HepG2 (cell line): ENCODE measurements around the gene SLC25A33. TPM values are rescaled to one million over a fixed set of nuclear protein-coding genes. Genes with fewer than 3 reads are reported as not detected.
A peak's percentile ranks its signal among the peaks of the same experiment; 100 is the strongest.

Source experiments
- MATR3 ChIP-seq: sonication (generic); formaldehyde crosslinking; IDR thresholded peaks from 2 replicates; pipeline ENCODE4 v1.4.0; 2020; ENCODE audit warnings: missing genetic modification reagents
- NCOA2 ChIP-seq: sonication (generic); formaldehyde crosslinking; IDR thresholded peaks from 2 replicates; pipeline ENCODE4 v1.8.0; 2022; ENCODE audit warnings: inconsistent platforms
- PRPF4 ChIP-seq: fragments of 200-400 bp; formaldehyde crosslinking; IDR thresholded peaks from 2 replicates; pipeline ENCODE4 v1.6.1; 2016; ENCODE audit warnings: low read length, low read depth; ENCODE audit not compliant: poor library complexity, severe bottlenecking
- ZNF205 ChIP-seq: IDR thresholded peaks from 2 replicates; pipeline ENCODE4 v1.6.1; 2018; ENCODE audit warnings: missing biosample characterization, missing genetic modification reagents
- polyA plus RNA-seq, 8 experiments: library from polyadenylated mRNA; depleted of rRNA in 3 of 8; stranded (reverse) in 7 of 8; unstranded in 1 of 8; fragments of >200 nt; fragmentation: Illumina TruSeq in 4 of 8; extraction: Trizol in 4 of 8; gene quantifications; 2 replicates each; pipeline versions ENCODE4 v1.2.1 to v1.2.3, GENCODE V29; 2011 to 2016; ENCODE audit warnings: low read depth in 4 of 8, missing spikeins in 1 of 8, mixed read lengths in 1 of 8; ENCODE audit not compliant: insufficient read depth in 1 of 8
- total RNA-seq, 5 experiments: library from RNA; depleted of rRNA; stranded (reverse); fragments of >200 nt; fragmentation: Illumina TruSeq; extraction: Trizol; gene quantifications; 2 replicates each; pipeline ENCODE4 v1.2.3, GENCODE V29; 2016; ENCODE audit warnings: low read depth in 1 of 5
- TF ChIP-seq, protein P1 (sequence below), 2 experiments: fragments of 450-650 bp in 1 of 2; sonication (generic) in 1 of 2; formaldehyde crosslinking in 1 of 2; IDR thresholded peaks; 2 replicates each; pipeline versions ENCODE4 v1.6.1 to v1.8.0; 2016 to 2022; ENCODE audit warnings: antibody characterized with exemption in 1 of 2, mild to moderate bottlenecking in 1 of 2, missing genetic modification reagents in 1 of 2
- TF ChIP-seq, protein P2 (sequence below), 2 experiments: IDR thresholded peaks; 2 replicates each; pipeline ENCODE4 v1.6.1; 2011 to 2012; ENCODE audit warnings: low read length in 2 of 2, borderline replicate concordance in 1 of 2, low read depth in 1 of 2, mild to moderate bottlenecking in 1 of 2, moderate library complexity in 1 of 2
- TF ChIP-seq, protein P3 (sequence below): sonication (generic); formaldehyde crosslinking; IDR thresholded peaks from 2 replicates; pipeline ENCODE4 v1.4.0; 2020; ENCODE audit warnings: missing genetic modification reagents
- TF ChIP-seq, protein P4 (sequence below): sonication (generic); formaldehyde crosslinking; IDR thresholded peaks from 2 replicates; pipeline ENCODE4 v1.5.0; 2020; ENCODE audit warnings: missing genetic modification reagents
- TF ChIP-seq, protein P5 (sequence below): sonication (generic); formaldehyde crosslinking; IDR thresholded peaks from 2 replicates; pipeline ENCODE4 v1.5.1; 2020; ENCODE audit warnings: mild to moderate bottlenecking, missing genetic modification reagents

Gene SLC25A33
- total and polyA plus RNA-seq, 2 of the 13 experiments (the other 11 are each of a cell fraction or from before 2014, with no cell fraction given) = 15.4 to 50.3 TPM

DNA sequence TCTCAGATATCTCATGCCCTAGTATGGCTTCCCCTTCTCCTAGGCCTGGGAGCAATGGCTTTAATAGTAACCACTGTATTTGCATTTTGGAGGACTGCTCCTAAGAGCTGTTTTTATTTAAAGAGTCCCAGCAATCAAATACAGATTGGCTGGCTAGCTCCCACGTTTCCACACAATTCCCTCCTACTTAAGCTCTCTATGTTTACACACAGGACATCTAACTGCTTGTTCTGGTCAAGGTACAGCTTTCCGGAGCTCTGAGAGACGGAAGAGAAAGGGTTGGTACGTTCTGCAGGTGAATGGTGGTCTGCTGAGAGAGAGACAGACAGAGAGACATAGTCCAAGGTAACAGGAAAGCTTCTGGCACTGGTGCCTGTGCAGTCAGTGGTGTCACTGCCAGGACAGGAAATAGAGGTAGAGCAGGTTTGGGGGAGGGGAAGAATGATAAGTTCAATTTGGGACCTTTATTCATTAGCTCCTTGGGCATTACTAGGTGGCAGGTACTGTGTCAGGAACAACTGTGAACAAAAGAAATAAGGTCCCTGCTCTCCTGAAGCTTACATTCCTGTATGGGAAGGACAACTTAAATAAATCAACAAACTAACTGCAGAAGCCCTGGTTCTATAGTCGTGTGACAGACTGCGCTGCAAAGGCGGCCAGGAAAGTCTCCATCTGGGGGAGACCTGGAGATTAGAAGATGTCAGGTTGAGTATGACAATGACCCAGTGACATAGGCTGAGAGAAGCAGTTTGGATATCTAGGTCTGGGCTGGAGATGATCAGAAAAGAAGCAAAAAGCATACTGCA is 1.2 kb upstream of the SLC25A33 start (continued):
- TF ChIP-seq, protein P1, sequence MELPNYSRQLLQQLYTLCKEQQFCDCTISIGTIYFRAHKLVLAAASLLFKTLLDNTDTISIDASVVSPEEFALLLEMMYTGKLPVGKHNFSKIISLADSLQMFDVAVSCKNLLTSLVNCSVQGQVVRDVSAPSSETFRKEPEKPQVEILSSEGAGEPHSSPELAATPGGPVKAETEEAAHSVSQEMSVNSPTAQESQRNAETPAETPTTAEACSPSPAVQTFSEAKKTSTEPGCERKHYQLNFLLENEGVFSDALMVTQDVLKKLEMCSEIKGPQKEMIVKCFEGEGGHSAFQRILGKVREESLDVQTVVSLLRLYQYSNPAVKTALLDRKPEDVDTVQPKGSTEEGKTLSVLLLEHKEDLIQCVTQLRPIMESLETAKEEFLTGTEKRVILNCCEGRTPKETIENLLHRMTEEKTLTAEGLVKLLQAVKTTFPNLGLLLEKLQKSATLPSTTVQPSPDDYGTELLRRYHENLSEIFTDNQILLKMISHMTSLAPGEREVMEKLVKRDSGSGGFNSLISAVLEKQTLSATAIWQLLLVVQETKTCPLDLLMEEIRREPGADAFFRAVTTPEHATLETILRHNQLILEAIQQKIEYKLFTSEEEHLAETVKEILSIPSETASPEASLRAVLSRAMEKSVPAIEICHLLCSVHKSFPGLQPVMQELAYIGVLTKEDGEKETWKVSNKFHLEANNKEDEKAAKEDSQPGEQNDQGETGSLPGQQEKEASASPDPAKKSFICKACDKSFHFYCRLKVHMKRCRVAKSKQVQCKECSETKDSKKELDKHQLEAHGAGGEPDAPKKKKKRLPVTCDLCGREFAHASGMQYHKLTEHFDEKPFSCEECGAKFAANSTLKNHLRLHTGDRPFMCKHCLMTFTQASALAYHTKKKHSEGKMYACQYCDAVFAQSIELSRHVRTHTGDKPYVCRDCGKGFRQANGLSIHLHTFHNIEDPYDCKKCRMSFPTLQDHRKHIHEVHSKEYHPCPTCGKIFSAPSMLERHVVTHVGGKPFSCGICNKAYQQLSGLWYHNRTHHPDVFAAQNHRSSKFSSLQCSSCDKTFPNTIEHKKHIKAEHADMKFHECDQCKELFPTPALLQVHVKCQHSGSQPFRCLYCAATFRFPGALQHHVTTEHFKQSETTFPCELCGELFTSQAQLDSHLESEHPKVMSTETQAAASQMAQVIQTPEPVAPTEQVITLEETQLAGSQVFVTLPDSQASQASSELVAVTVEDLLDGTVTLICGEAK (IDR thresholded peaks at IDR 0.05) = no peak
- TF ChIP-seq, protein P1 (CRISPR knock-in tag; IDR thresholded peaks at IDR 0.05) = no peak; the same call in 1 of the 2 replicates
- TF ChIP-seq, protein P2, sequence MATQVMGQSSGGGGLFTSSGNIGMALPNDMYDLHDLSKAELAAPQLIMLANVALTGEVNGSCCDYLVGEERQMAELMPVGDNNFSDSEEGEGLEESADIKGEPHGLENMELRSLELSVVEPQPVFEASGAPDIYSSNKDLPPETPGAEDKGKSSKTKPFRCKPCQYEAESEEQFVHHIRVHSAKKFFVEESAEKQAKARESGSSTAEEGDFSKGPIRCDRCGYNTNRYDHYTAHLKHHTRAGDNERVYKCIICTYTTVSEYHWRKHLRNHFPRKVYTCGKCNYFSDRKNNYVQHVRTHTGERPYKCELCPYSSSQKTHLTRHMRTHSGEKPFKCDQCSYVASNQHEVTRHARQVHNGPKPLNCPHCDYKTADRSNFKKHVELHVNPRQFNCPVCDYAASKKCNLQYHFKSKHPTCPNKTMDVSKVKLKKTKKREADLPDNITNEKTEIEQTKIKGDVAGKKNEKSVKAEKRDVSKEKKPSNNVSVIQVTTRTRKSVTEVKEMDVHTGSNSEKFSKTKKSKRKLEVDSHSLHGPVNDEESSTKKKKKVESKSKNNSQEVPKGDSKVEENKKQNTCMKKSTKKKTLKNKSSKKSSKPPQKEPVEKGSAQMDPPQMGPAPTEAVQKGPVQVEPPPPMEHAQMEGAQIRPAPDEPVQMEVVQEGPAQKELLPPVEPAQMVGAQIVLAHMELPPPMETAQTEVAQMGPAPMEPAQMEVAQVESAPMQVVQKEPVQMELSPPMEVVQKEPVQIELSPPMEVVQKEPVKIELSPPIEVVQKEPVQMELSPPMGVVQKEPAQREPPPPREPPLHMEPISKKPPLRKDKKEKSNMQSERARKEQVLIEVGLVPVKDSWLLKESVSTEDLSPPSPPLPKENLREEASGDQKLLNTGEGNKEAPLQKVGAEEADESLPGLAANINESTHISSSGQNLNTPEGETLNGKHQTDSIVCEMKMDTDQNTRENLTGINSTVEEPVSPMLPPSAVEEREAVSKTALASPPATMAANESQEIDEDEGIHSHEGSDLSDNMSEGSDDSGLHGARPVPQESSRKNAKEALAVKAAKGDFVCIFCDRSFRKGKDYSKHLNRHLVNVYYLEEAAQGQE (IDR thresholded peaks at IDR 0.05; ENCODE audit: borderline replicate concordance in 1 of 2, low read depth in 1 of 2, low read length in 2 of 2) = peak in 1 of 2 experiments; percentile 56; a peak in 2 of 4 replicates
- no peak for TF ChIP-seq PRPF4
- TF ChIP-seq MATR3 (CRISPR knock-in tag) = no peak
- TF ChIP-seq, protein P3, sequence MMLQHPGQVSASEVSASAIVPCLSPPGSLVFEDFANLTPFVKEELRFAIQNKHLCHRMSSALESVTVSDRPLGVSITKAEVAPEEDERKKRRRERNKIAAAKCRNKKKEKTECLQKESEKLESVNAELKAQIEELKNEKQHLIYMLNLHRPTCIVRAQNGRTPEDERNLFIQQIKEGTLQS = no peak
- peak; percentile 87; the same call in 1 of the 2 replicates for TF ChIP-seq ZNF205 (CRISPR knock-in tag)
- TF ChIP-seq NCOA2 = peak; percentile 82
- TF ChIP-seq, protein P4, sequence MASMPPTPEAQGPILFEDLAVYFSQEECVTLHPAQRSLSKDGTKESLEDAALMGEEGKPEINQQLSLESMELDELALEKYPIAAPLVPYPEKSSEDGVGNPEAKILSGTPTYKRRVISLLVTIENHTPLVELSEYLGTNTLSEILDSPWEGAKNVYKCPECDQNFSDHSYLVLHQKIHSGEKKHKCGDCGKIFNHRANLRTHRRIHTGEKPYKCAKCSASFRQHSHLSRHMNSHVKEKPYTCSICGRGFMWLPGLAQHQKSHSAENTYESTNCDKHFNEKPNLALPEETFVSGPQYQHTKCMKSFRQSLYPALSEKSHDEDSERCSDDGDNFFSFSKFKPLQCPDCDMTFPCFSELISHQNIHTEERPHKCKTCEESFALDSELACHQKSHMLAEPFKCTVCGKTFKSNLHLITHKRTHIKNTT (CRISPR knock-in tag) = no peak
- TF ChIP-seq, protein P5, sequence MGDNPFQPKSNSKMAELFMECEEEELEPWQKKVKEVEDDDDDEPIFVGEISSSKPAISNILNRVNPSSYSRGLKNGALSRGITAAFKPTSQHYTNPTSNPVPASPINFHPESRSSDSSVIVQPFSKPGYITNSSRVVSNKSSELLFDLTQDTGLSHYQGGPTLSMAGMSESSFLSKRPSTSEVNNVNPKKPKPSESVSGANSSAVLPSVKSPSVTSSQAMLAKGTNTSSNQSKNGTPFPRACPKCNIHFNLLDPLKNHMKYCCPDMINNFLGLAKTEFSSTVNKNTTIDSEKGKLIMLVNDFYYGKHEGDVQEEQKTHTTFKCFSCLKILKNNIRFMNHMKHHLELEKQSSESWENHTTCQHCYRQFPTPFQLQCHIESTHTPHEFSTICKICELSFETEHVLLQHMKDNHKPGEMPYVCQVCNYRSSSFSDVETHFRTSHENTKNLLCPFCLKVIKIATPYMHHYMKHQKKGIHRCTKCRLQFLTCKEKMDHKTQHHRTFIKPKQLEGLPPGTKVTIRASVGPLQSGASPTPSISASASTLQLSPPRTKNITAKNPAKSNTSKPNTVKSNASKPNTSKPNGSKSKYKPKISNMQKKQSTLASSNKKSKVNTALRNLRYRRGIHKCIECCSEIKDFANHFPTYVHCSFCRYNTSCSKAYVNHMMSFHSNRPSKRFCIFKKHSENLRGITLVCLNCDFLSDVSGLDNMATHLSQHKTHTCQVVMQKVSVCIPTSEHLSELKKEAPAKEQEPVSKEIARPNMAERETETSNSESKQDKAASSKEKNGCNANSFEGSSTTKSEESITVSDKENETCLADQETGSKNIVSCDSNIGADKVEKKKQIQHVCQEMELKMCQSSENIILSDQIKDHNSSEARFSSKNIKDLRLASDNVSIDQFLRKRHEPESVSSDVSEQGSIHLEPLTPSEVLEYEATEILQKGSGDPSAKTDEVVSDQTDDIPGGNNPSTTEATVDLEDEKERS (CRISPR knock-in tag) = peak; percentile 68
